HG03520 (cell line): ENCODE results near the gene MCC.

Experiments used
- ATAC-seq: cut with Tn5 transposase; IDR thresholded peaks from one replicate; pipeline ENCODE4 v1.9.1; 2021; ENCODE audit warnings: mild to moderate bottlenecking, moderate library complexity; ENCODE audit not compliant: unreplicated experiment

Gene MCC

DNA sequence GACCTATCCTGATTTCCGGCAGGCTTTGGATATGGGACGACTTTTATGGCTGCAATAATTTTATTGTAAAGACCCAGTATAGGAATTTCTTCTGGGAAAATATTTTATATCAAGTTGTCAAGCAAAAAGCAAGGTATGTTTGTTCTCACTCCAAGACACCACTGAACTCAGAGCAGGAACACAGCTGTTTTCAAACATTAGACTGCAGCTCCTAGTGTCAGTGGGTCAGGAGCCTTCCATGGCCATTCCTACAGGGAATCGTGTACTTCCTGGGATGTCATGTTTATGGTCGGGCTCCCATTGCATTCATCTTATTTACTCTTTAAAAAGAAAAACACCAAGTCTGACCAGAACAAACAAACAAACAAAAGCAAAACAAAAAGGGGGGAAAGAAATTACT lies 278.8 kb downstream of the MCC start:
- no peak for ATAC-seq

DNA sequence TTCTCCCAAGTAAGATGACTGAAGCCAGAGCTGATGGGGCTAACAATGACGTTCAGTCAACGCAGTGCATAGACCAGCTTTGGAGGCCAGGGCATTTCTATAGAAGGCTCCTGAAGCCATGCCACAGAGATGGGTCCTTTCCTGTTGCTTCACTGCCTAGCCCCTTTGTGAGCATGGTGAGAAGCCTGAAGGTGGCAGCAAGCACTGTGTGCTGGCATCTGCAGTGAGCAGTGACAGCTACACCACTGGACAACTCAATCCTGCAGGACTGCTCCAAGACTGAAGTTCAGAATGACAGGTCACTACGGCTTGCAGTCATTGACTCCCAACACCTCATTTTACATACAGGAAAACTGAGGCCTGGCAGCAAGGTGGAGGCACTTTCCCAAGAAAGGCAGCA lies 282.4 kb downstream of the MCC start:
- no peak for ATAC-seq

DNA sequence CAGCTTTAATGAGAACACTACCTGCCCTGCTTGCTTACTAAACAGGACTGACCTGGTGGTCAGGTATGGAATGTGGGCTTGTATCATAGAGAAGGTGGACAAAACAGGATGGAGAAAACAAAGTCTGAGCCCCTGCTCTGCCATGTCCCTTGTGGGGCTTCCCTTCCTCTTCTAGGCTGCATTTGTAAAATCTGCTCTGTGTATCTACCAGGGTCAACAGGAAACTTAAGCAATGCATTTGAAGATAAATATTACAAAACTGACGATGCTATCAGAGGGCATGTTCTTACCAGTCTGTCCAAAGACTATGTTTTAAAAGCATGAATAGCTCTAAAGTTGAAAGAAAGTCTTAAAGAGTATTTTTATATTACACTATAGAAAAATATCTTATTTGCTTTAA lies 282.9 kb downstream of the MCC start:
- ATAC-seq, result no peak

DNA sequence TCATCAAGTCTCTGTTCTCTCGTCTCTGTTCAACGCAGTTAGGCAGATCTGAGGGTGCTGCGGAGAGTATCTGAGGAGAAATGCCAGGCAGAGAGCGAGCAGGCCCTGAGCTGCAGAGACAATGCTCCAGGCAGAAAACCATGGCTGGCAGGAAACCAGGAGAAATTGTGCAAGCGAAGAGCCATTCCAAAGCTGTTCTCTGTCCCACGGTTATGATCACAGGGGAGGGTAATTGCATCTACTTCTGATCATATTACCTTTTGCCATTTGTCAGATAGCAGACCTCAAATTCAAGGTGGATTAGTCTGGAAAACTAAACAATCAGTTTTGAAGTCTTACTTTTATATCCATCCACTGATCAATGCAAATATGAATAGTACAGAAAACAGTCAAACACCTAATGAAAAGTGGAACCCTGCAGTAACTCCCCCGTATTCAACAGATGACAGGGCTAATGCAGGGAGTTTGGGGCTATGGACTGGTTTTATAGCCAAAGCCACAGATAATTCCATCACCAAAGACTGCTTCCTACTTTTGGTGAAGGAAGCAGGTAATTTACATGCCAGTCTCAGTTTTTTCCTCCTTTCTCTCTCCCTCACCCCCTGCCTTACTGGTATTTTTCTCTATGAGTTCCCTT lies 283.6 kb downstream of the MCC start:
- no peak for ATAC-seq

DNA sequence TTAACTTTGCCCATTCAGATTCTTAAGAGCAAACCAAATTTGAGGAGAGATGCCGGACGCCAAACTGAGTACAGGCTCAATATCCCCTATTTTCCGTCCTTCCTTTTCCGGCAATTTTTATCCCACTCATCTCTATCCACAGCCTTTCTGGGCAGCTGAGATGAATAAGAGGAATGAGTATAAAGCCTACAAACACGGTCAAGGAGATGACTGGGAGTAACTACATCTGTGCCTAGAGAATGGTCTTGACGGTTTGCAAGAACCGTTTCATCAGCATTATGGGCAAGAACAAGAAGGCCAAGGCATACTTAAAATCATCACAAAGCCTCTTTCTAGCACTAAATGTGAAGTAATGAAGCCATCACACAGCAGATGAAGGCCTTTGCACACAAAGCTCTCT lies 284.3 kb downstream of the MCC start:
- ATAC-seq, result no peak

DNA sequence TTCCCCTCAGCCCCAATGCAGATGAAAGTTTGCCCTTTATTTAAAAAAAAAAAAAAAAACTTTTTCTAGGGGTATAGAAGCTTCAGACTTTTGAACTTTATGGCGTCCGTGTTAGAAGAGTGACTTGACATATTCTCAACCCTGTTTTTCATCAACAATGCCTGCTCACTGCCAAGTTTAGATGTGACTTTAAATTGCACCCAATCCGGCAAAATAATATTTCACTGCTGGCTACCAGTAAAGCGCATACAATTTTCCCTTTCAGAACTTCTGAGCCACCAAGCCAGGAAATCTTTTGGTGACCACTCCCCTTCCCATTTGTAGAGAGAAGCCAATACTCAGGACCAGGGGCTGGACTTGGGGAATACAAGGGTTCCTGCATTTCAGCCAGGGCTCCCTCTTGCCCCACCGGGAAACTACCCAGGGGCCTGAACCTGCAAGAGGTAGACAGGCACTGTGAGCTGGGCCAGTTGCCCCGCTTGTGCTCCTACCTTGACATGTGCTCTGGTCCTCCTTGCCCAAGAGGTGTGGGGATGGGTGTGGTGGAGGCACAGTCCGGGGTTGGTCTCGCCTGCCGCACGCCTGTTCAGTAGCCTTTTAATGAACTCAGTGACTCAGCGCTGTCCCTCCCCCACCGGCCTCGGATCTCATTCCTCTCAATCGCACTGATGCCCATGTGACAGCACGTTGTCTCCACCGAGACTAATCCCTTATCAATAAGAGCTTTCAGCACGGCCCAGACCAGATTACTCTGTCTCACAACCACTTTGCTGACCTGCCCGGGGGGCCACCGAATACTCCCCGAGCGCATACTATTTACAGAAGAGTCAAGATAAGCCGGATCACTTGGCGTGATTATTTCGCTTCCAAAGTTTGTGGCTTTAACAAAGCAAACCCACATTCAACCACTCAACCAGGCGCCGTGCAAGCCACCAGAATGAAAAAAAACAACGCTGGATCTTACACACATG lies 285.2 kb downstream of the MCC start:
- ATAC-seq, result no peak

DNA sequence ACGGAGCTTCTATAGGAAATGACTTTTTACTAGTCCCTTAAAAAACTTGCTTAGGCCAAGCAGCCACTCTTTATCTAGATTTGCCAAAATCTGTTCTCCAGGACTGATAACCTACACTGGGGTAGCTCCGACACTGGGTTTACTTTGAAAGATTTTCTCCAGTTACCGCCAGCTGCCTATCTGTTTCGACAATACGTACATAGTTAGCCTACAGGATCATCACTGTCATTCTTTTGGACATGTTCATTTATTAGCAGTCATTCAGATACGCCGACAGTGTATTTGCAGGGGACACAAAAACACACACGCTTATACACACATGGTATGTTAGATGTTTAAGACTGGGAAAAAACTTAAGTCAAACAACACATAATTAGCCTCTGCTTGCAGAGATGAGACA lies 286.0 kb downstream of the MCC start:
- ATAC-seq, result no peak

DNA sequence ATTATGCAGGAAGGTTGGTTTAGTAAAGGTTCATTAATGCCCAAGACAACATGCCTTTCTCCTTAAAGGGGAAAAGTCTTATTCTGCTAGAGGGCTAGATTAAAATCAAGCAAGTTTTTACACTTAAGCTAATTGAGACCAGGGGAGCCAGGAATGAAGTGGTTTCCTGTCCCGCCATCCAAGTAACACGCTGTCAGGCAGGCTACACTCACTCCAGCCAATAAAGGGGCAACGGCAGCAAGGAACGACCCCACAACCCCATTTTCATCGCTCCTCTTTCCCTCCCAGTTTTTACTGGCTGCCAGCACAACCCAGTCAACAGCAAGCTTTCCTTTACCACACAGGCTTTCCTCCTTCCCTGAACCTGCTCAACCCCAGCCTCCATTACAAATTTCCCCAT lies 286.5 kb downstream of the MCC start:
- ATAC-seq, result no peak

DNA sequence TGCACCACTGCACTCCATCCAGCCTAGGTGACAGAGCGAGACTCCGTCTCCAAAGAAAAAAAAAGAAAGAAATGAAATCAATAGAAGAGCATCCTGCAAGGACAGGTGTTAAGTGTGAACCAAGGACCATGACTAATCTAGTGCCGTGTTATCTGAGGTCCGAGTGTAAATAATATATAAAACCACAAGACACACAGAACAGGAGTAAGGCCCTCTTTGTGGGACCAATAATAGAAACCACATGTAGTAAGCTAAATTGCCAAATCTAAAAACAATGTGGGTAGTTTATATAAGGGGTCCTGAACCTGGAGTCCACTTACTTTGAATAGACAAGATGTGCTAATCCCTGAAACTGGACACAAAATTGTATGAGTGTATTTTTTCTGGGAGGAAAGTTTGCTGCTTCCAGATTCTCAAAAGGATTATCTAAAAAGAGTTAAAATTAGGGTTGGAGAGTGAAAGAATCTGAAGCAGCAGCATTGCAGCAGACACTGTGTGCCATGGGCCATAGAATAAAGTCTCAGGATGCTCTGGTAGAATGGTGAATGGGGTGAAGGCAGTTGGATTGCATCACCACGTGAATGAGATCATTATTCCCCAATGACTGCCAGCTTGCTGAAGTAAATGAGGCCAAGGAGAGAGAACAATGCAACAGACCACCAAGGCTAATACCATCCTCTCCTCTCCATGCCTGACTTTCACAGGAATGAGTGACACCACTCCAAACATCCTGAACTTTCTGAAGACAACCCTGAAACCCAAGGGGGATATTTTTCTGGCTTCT lies 288.9 kb downstream of the MCC start:
- no peak for ATAC-seq

DNA sequence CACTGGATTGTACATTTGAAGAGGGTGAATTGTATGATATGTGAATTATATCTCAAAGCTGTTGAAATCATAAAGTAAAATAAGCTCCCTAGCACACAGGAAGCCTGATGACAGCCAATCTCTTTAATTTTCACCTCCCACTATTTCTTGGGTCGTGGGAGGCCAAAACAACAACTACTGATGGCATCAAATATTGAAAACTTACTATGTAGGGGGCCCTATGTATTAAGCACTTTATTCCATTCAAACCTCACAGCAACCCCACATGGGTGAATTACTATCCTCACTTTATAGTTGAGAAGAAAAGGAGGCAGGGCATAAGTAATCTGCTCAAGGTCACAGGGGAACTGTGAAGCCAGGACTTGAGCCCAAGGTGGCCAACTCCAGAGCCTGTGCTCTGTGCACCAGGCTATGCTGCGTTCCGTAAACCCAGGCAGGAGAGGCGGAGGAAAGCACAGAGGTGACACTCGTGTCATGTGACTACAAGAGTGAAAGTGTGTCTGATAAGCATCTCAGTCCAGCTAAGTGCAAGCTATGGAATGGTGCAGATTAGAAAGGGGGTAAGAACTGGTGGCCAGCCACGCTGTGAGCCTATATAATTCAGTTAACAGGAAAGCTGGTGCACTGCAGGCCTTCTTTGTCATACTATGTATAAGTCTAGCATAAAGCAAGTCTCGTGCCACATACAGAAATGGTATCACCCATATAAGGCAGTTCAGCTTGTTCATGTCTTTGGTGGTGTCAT lies 290.6 kb downstream of the MCC start:
- no peak for ATAC-seq

DNA sequence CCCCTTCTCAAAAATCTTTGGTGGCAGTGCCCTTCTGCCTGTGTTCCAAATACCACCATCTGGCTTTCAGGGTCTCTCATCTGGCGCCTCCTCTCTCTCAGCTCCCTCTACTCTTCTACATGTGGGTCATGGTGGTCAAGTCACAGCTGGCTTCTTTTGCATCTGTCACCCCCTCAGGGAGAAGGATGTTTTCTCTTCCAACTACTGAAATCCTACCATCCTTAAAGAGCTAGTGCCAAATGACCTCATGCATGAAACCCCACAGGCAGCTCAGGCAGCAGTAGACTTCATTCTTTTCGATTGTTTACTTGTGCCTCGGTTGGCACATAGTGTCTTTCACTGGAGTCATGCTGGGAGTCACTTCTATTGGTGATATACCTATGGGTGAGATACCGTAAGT lies 292.5 kb downstream of the MCC start:
- no peak for ATAC-seq

DNA sequence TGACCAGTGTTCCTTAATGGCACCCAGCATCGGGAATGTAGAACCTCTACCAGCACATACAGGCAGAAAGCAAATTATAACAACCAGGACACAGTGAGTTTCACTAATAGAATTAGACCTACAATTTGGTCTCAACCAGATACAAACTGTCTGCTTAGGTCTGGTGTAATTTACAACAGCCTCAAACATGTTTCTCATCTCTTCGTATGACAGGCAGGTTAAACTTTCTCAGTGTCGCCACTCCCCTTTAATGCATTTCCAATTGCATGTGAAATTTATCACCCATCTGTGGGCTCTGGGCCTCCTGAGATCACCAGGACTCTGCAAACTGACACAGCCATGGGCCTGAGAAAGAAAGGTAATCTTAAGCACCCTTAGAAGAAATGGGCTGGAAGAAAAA lies 293.0 kb downstream of the MCC start:
- ATAC-seq, result no peak

DNA sequence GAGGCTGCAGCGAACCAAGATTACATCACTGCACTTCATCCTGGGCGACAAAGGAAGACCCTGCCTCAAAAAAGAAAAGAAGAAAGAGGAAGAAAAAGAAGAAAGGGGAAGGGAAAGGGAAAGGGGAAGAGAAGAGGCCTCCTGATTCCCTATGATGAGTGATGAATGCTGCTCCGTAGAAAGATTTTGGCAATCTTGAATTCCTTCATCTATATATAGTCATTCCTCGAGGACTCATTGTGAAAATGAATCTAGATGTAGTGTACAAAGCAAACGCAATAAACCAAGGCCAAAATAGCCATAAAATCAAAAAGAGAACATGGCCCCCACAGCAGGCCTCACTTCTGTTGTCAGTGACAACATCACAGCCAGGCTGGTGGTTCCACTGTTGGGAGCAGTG lies 293.7 kb downstream of the MCC start:
- no peak for ATAC-seq

DNA sequence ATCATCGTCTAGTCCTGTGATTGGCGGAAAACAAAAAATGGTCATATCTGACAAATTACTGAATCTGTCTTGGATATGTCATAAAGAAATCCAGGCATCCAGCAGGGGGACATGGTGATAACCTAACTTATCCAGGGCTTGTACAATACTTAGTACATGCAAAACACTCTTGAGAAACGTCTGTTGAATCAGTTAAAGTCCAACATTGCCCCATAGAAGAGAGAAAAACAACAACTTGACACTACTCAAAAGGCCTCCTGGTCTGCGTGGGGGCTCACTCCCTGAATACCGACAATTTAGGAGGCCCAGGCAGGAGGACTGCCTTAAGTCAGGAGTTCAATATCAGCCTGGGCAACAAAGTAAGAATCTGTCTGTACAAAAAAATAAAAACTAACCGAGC lies 294.1 kb downstream of the MCC start:
- ATAC-seq, result no peak

DNA sequence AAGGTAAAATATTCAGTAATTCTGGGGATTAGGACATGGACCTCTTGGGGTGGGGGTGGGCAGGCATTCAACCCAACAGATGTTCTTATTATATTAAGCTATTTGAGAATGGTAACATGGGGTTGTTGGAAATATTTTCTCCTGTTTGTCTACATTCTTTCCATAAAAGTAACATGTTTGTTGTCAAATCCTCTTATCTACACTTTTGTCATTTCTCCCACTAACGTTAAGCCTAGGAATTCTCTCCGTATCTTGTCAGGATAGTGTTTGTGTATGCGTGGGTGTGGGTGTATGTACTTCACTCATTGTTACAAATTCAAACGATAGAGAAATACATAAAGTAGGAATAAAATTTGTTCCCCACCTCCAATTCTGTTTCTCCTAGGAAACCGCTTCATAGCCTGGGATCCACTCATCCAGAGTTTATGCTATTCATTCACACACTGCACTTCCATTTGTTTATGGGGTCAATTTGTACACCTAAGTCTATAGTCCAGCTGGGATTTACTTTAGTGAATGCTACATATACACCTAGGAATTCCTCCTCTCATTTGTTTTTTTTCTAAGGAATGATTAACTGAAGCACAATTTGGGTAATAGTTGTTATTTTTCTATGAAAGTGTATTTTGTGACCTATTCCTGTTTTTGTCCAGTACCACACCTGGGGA lies 294.8 kb downstream of the MCC start:
- ATAC-seq, result no peak

DNA sequence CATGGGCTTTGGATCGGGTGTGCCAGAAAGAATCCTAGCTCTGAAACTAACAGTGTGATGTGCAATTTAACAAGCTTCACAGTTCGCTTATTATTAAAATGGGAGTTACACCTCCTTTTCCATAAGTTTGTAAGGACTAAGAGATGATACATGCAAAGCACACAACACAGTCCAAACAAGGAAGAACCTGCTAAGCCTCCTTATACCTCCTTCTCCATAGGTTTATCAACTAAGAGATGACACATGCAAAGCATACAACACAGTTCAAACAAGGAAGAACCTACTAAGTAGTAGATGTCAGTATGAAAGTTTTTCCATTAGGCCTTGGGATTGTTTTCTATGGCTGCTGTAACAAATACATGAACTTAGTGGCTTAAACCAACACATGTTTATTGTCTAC lies 295.7 kb downstream of the MCC start:
- ATAC-seq, result no peak

DNA sequence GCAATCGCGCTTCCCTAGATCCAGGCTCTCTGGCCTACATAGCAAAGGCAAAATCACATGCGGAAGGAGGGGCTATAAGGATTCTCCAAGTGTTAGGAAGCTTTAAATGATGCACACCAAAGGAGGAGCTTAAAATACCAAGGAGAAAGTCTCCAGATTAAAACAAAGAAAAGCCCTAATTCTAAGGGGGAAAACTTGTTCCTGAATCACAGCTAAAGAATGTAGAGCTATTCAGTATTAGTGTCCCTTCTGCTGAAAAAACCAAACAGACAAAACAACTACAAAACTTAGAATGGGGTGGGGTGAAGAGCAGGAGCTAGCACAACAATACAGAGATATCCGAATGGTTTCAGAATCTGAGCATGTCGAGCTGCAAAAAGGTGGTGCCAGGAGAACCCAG lies 297.9 kb downstream of the MCC start:
- no peak for ATAC-seq

DNA sequence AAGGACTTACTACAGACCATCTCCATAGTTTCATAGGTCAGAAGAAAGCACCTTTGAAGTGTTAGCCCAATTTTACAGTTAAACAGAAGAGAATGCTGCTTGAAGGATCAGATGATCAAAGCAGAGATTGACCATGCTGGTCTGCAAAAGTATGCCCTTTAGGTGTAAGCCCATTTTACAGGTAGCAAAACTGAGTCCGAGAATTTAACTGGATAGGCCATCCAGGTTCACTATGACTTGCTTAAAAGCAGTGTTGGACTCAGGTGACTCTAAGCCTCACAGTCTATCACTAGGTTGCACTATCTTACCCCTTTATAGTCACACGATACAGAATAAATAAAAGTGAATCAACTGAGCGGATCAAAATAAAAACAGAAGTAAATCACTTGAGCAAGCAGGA lies 299.0 kb downstream of the MCC start:
- no peak for ATAC-seq

DNA sequence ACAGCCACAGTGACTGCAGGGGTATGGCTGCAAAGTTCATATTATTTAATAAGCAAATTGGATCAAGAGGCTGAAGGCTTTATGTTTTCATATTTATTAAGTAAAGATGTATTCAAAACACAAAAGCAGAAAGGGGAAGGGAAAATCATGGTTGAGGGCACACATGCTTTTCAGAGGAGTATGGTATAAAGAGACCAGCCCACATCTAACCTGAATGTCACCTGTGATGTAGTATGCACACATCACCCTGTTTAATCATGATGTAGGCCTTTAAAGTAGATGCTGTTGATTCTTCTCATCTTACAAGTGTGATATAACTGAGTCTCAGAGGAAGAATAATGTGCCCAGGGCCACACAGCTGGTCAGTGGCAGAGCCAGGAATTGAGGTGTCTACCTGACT lies 299.8 kb downstream of the MCC start:
- no peak for ATAC-seq

DNA sequence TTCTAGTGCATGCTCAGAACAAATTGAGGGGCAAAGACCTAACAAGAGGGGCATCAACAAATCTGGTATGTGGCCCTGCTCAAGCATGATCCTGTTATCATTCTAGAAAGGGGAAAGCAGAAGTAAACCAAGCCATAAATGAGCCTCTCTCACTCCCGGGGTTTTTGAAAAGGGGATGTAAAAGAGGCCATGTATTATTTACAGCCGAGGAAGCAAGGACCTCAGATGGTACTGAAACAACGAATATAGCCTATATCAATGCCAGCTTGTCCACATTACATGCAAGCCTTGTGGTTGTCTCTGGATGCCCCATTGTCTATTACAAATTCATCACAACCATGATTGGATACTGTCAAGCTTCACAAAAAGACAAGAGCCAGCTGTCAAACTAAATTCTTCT lies 300.3 kb downstream of the MCC start:
- ATAC-seq, result no peak
